Left ventricle myocardium inferior (tissue), 1 donor: ENCODE measurements around the gene PPP1R13B. TPM values are rescaled to one million over a fixed set of nuclear protein-coding genes. Genes with fewer than 3 reads are reported as not detected.

Experiments used
- DNase-seq: peaks from one replicate; pipeline ENCODE4 v3.0.0-alpha.2; 2020
- H3K27ac ChIP-seq: fragments of 200-600 bp; replicated peaks from 2 replicates; pipeline ENCODE4 v1.8.0; 2021
- H3K27me3 ChIP-seq: fragments of 200-600 bp; 2 replicates; pipeline ENCODE4 v1.8.0; 2021; ENCODE audit warnings: low read depth
- H3K36me3 ChIP-seq: fragments of 200-600 bp; 2 replicates; pipeline ENCODE4 v1.8.0; 2021
- H3K4me1 ChIP-seq: fragments of 200-600 bp; 2 replicates; pipeline ENCODE4 v1.8.0; 2021
- H3K4me3 ChIP-seq: fragments of 200-600 bp; 2 replicates; pipeline ENCODE4 v1.8.0; 2021; ENCODE audit warnings: mild to moderate bottlenecking, moderate library complexity
- H3K9me3 ChIP-seq: fragments of 200-600 bp; replicated peaks from 2 replicates; pipeline ENCODE4 v1.8.0; 2021
- intact Hi-C: fragments of 100-400 bp; cut with micrococcal nuclease; formaldehyde crosslinking; loops from one replicate; pipeline ENCODE4 v1.11.0; 2022
- total RNA-seq: library from RNA; stranded (reverse); fragmentation: NEBNext Ultra II Directional; extraction: Animal tissue kit (Norgen Biotek cat#: 25700); gene quantifications from one replicate; pipeline ENCODE4 v1.2.1, GENCODE V29; 2021
- TF ChIP-seq, protein P1 (sequence below): fragments of 200-600 bp; IDR thresholded peaks from 2 replicates; pipeline ENCODE4 v1.8.0; 2021; ENCODE audit warnings: antibody characterized with exemption, mild to moderate bottlenecking, borderline replicate concordance
- donor health status: DM: no; HTN: yes; CAD: no; lungs with severe emphysema.

The PPP1R13B gene
- total RNA-seq, 1 donor from 2014 or later = 104 TPM

DNA sequence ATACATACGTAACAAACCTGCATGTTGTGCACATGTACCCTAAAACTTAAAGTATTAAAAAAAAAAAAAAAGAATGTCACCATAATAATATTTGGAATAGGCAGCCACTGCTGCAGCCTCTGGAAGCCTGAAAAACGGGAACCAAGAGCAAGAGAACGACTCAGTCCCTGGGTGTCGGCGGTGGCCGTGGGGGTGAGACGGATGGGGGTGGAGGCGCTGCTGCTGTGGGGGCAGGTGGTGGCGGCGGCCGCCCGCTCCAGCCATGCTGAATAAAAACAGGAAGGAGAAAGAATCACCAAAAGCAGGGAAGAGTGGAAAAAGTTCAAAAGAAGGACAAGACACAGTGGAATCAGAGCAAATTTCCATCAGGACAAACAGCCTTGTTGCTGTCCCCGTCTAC, 84.8 kb downstream of the PPP1R13B start:
- Histone ChIP-seq H3K27me3 (no peaks in the 10 kb centered on the region), H3K9me3 (no peaks in the 10 kb centered on the region), H3K4me1 (peaks cover 29% of the 10 kb centered on the region), H3K4me3 (no peak overlapping the region), H3K27ac (no peak overlapping the region), H3K36me3 (peaks cover 10% of the 10 kb centered on the region)
- intact Hi-C loops = no loop called here
- no peak for DNase-seq
- TF ChIP-seq, protein P1, sequence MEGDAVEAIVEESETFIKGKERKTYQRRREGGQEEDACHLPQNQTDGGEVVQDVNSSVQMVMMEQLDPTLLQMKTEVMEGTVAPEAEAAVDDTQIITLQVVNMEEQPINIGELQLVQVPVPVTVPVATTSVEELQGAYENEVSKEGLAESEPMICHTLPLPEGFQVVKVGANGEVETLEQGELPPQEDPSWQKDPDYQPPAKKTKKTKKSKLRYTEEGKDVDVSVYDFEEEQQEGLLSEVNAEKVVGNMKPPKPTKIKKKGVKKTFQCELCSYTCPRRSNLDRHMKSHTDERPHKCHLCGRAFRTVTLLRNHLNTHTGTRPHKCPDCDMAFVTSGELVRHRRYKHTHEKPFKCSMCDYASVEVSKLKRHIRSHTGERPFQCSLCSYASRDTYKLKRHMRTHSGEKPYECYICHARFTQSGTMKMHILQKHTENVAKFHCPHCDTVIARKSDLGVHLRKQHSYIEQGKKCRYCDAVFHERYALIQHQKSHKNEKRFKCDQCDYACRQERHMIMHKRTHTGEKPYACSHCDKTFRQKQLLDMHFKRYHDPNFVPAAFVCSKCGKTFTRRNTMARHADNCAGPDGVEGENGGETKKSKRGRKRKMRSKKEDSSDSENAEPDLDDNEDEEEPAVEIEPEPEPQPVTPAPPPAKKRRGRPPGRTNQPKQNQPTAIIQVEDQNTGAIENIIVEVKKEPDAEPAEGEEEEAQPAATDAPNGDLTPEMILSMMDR = no peak

DNA sequence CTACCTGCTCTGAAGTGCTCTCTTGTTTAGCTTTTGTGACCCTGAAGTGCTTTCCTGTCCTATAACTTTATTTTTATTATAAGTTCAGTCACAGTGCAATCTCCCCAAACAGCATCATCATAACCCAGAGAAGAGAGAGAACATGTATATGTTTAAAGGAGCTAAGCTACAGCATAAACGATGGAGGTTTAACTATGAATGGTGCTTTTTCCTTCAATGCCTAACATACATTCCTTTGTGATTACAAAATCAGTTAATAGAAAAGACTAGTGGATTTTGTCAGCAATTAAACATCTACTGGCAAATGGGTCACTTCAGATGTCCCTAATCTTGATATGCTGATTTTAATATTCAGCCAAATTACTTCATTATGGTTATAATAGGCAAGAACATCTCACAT, 85.3 kb downstream of the PPP1R13B start:
- H3K27me3 ChIP-seq = no peaks in the 10 kb centered on the region
- H3K4me3 ChIP-seq = no peak overlapping the region
- TF ChIP-seq, protein P1 = no peak
- H3K9me3 ChIP-seq = no peaks in the 10 kb centered on the region
- no peak for DNase-seq
- H3K4me1 ChIP-seq = peaks cover 31% of the 10 kb centered on the region
- intact Hi-C loops = no loop called here
- H3K36me3 ChIP-seq = peaks cover 15% of the 10 kb centered on the region
- no peak overlapping the region for H3K27ac ChIP-seq

DNA sequence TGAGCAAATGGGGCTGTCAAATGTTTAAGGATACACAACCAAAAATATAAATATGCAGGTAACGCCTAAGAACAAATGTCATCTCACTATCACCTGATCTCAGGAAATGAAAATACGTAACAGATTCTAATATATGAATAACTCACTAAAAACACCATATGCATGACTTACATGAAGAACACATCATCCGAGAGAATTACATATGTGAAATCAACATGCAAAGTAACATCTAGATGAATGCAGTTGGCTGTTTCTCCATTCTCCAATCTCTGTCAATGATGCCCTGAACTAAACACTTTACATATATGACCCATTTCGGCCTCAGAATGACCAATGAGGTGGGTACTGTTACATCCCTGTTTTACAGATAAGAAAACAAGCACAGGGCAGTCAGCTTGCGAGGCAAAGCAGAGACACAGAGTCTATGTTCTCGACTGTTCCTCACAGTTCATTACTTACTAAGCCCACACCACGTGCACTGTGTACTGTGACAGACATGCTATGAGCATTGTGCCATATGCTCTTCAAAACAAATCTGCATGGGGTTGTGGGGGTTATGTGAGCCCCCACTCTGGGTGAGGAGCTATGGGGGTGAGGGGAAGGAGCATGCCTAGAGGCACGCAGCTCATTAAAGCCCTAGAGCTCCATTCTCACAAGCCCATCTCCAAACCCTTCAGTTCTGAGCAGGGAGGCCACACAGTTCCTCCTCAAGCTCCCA, 89.2 kb downstream of the PPP1R13B start:
- Histone ChIP-seq H3K4me1 (peaks cover 14% of the 10 kb centered on the region), H3K36me3 (peaks cover 19% of the 10 kb centered on the region), H3K9me3 (no peaks in the 10 kb centered on the region), H3K27ac (no peak overlapping the region), H3K27me3 (no peaks in the 10 kb centered on the region), H3K4me3 (no peak overlapping the region)
- TF ChIP-seq, protein P1 = no peak
- DNase-seq = no peak
- intact Hi-C loops = no loop called here

DNA sequence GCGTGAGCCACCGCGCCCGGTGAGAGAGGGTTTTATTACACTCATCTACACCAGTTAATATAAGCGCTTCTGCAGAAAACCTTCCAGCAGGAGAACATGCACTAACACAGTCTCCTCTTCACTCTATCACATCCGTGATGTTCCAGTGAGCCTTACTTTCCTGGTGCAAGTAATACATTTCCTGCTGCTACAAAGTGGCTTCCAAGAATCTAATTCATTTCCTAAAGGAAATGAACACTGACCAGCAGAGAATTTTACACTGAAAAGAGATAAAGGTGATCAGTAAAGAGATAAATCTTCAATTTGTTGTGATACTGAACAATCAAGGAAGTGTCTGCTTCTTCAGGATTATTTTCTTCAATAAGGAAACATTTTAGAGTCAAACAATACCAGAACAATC, 92.3 kb downstream of the PPP1R13B start:
- Histone ChIP-seq H3K4me3 (no peak overlapping the region), H3K27me3 (no peaks in the 10 kb centered on the region), H3K4me1 (peaks cover 14% of the 10 kb centered on the region), H3K36me3 (peaks cover 51% of the 10 kb centered on the region), H3K27ac (no peak overlapping the region), H3K9me3 (no peaks in the 10 kb centered on the region)
- no peak for DNase-seq
- intact Hi-C loops = no loop called here
- TF ChIP-seq, protein P1 = no peak

DNA sequence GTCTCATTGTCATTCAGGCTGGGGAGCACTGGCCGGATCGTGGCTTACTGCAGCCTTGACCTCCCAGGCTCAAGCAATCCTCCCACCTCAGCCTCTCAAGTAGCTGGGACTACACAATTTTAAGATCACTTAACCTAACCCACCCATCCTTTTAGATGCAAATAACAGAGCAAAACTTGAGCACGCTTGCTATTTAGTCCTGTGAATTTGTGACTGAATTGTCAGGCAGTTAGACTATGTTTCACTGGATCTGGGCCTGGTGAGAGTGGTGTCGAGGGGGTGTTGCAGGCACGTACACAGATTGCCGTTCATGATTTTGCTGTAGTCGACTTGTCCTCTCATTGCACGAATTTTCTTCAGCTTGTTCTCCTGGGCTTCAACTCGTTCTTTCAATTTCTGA, 93.6 kb downstream of the PPP1R13B start:
- Histone ChIP-seq H3K9me3 (no peaks in the 10 kb centered on the region), H3K4me3 (no peak overlapping the region), H3K27me3 (no peaks in the 10 kb centered on the region), H3K36me3 (peaks cover 64% of the 10 kb centered on the region), H3K4me1 (peaks cover 14% of the 10 kb centered on the region), H3K27ac (no peak overlapping the region)
- TF ChIP-seq, protein P1 = no peak
- DNase-seq = no peak
- intact Hi-C loops = no loop called here
